GM12872 (cell line): ENCODE measurements around the gene ZNF761.
A peak's percentile ranks its signal among the peaks of the same experiment; 100 is the strongest.

Experiments used
- CTCF ChIP-seq: IDR thresholded peaks from 3 replicates; pipeline ENCODE4 v1.5.1; 2011; ENCODE audit warnings: low read depth, mild to moderate bottlenecking, low read length, moderate library complexity; ENCODE audit not compliant: insufficient read depth

Gene ZNF761

GRCh38 chr19:53396525-53396868 lies 35.3 kb upstream of the ZNF761 start:
- no peak for TF ChIP-seq CTCF

- TF ChIP-seq CTCF: no peak
Observed at GRCh38 chr19:53409505-53410204, 22.1 kb upstream of the ZNF761 start.

GRCh38 chr19:53422551-53422950 lies 9.2 kb upstream of the ZNF761 start:
- no peak for TF ChIP-seq CTCF

GRCh38 chr19:53424968-53425597 lies 6.7 kb upstream of the ZNF761 start:
- peak; percentile 73 for TF ChIP-seq CTCF

GRCh38 chr19:53432088-53432661 lies 391 bp downstream of the ZNF761 start:
- TF ChIP-seq CTCF: no peak

GRCh38 chr19:53455828-53456227 lies 24.0 kb downstream of the ZNF761 start:
- no peak for TF ChIP-seq CTCF

- no peak for TF ChIP-seq CTCF
Observed at GRCh38 chr19:53461866-53462265, 30.1 kb downstream of the ZNF761 start.
